Hepatocyte (in vitro differentiated cells): ENCODE results near the gene METTL6. TPM values are rescaled to one million over a fixed set of nuclear protein-coding genes. Genes with fewer than 3 reads are reported as not detected.

Experiments
- DNase-seq: peaks from one replicate; pipeline ENCODE4 v3.0.0-alpha.2; 2016; ENCODE audit warnings: low spot score
- H2AFZ ChIP-seq: fragments of 200-600 bp; sonication (generic); 2 replicates; pipeline ENCODE4 v1.6.0; 2016; ENCODE audit warnings: antibody characterized with exemption, mild to moderate bottlenecking
- H3K27ac ChIP-seq: fragments of 200-600 bp; sonication (generic); 2 replicates; pipeline ENCODE4 v1.5.1; 2016; ENCODE audit warnings: mild to moderate bottlenecking
- H3K27me3 ChIP-seq: fragments of 200-600 bp; sonication (generic); 2 replicates; pipeline ENCODE4 v1.6.1; 2016
- H3K36me3 ChIP-seq: fragments of 200-600 bp; sonication (generic); replicated peaks from 2 replicates; pipeline ENCODE4 v1.5.1; 2016; ENCODE audit warnings: low read depth; ENCODE audit not compliant: insufficient read depth
- H3K4me1 ChIP-seq: fragments of 200-600 bp; sonication (generic); 2 replicates; pipeline ENCODE4 v1.5.1; 2016; ENCODE audit warnings: mild to moderate bottlenecking, moderate library complexity; ENCODE audit not compliant: insufficient read depth
- H3K4me2 ChIP-seq: fragments of 200-600 bp; sonication (generic); 2 replicates; pipeline ENCODE4 v1.6.0; 2016
- H3K4me3 ChIP-seq: fragments of 200-600 bp; sonication (generic); 2 replicates; pipeline ENCODE4 v1.5.1; 2016; ENCODE audit warnings: mild to moderate bottlenecking
- H3K79me2 ChIP-seq: fragments of 200-600 bp; sonication (generic); 2 replicates; pipeline ENCODE4 v1.6.0; 2017; ENCODE audit warnings: mild to moderate bottlenecking
- H3K9me2 ChIP-seq: fragments of 200-600 bp; sonication (generic); replicated peaks from 2 replicates; pipeline ENCODE4 v1.6.0; 2017; ENCODE audit warnings: mild to moderate bottlenecking; ENCODE audit not compliant: insufficient read depth
- H3K9me3 ChIP-seq: fragments of 200-600 bp; sonication (generic); 2 replicates; pipeline ENCODE4 v1.5.1; 2016; ENCODE audit warnings: low read depth, mild to moderate bottlenecking
- H4K20me1 ChIP-seq: fragments of 200-600 bp; sonication (generic); 2 replicates; pipeline ENCODE4 v1.6.0; 2016; ENCODE audit warnings: mild to moderate bottlenecking; ENCODE audit not compliant: insufficient read depth, poor library complexity, severe bottlenecking
- EZH2 ChIP-seq: fragments of 200-600 bp; sonication (generic); IDR thresholded peaks from 2 replicates; pipeline ENCODE4 v1.6.1; 2016; ENCODE audit warnings: antibody characterized with exemption, mild to moderate bottlenecking, borderline replicate concordance
- EZH2phosphoT487 ChIP-seq: fragments of 200-600 bp; sonication (generic); IDR thresholded peaks from one replicate; pipeline ENCODE4 v1.6.1; 2018; ENCODE audit warnings: antibody characterized with exemption, mild to moderate bottlenecking, low read depth, moderate library complexity; ENCODE audit not compliant: unreplicated experiment, severe bottlenecking
- WGBS: methylation state at CpG from one replicate; pipeline ENCODE4 v1.1.6; 2016; ENCODE audit warnings: low lambda C conversion rate; ENCODE audit errors: missing lambda C conversion rate; 5-methylcytosine and 5-hydroxymethylcytosine counted together
- polyA plus RNA-seq: library from polyadenylated mRNA; unstranded; fragments of >200 nt; fragmentation: Nextera tagmentation; extraction: Ambion mirVana; gene quantifications from 2 replicates; pipeline ENCODE4 v1.2.1, GENCODE V29; 2016
- total RNA-seq: library from RNA; depleted of rRNA; stranded (reverse); fragments of >200 nt; gene quantifications from 2 replicates; pipeline ENCODE4 v1.2.3, GENCODE V29; 2014
- TF ChIP-seq, protein P1 (sequence below): fragments of 200-600 bp; sonication (generic); IDR thresholded peaks from 2 replicates; pipeline ENCODE4 v1.5.1; 2016; ENCODE audit warnings: antibody characterized with exemption, mild to moderate bottlenecking; ENCODE audit not compliant: poor library complexity

METTL6 gene, protein sequence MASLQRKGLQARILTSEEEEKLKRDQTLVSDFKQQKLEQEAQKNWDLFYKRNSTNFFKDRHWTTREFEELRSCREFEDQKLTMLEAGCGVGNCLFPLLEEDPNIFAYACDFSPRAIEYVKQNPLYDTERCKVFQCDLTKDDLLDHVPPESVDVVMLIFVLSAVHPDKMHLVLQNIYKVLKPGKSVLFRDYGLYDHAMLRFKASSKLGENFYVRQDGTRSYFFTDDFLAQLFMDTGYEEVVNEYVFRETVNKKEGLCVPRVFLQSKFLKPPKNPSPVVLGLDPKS
- total RNA-seq (21.4 and 21.5 TPM in 2 replicates), polyA plus RNA-seq (13.4 and 15.8 TPM in 2 replicates)

GRCh38 chr3:15427182-15427880 is at the start of gene METTL6, which contains the start of gene EAF1:
Gene METTL6 (minus strand): TSS chr3:15427544. CDS start chr3:15426511, 1,033 bp downstream.
Gene EAF1 (plus strand): TSS chr3:15427598. CDS start chr3:15427780, 182 bp downstream.
- Histone ChIP-seq H3K27me3 (no peaks in the 10 kb centered on the region), H4K20me1 (peaks cover 14% of the 10 kb centered on the region), H3K9me2 (no peaks in the 10 kb centered on the region), H2AFZ (peak within 1 kb of the TSS; percentile 97), H3K4me2 (peak within 1 kb of the TSS; percentile 95), H3K4me1 (peaks cover 28% of the 10 kb centered on the region), H3K79me2 (peaks cover 73% of the 10 kb centered on the region), H3K4me3 (peak within 1 kb of the TSS; percentile 90), H3K27ac (peak within 1 kb of the TSS; percentile 92), H3K9me3 (no peaks in the 10 kb centered on the region), H3K36me3 (no peaks in the 10 kb centered on the region)
- peak; percentile 90 for DNase-seq
- under 1% methylated on average over 52 of the region's 52 CpGs for WGBS
- TF ChIP-seq, protein P1, sequence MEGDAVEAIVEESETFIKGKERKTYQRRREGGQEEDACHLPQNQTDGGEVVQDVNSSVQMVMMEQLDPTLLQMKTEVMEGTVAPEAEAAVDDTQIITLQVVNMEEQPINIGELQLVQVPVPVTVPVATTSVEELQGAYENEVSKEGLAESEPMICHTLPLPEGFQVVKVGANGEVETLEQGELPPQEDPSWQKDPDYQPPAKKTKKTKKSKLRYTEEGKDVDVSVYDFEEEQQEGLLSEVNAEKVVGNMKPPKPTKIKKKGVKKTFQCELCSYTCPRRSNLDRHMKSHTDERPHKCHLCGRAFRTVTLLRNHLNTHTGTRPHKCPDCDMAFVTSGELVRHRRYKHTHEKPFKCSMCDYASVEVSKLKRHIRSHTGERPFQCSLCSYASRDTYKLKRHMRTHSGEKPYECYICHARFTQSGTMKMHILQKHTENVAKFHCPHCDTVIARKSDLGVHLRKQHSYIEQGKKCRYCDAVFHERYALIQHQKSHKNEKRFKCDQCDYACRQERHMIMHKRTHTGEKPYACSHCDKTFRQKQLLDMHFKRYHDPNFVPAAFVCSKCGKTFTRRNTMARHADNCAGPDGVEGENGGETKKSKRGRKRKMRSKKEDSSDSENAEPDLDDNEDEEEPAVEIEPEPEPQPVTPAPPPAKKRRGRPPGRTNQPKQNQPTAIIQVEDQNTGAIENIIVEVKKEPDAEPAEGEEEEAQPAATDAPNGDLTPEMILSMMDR: no peak
- TF ChIP-seq EZH2phosphoT487: no peak
- no peak for TF ChIP-seq EZH2

DNA sequence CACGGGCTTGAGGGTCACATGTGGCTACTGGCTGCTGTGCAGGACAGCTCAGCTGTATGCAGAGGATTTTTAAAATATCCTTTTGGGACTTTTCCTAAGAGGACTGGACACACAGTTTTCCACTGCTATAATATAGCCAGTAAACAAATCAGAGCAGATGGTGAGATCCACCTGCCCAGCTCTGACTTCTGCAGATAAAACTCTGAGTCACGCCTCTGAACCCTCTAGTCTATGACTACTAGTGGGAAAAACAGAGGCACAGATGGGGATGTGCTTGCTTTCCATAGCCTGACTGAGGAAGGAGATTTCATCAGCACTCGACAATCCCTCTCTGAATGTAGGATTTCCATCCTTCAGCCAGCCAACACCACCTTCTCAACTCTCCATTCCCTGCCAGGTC is 49.0 kb upstream of the METTL6 start:
- Histone ChIP-seq H4K20me1 (no peaks in the 10 kb centered on the region), H3K27me3 (no peaks in the 10 kb centered on the region), H3K4me2 (no peak overlapping the region), H3K9me3 (no peaks in the 10 kb centered on the region), H2AFZ (no peak overlapping the region), H3K36me3 (no peaks in the 10 kb centered on the region), H3K4me3 (no peak overlapping the region), H3K4me1 (no peaks in the 10 kb centered on the region), H3K27ac (no peak overlapping the region), H3K9me2 (no peaks in the 10 kb centered on the region), H3K79me2 (no peaks in the 10 kb centered on the region)
- WGBS: 79% methylated on average over 3 of the region's 3 CpGs
- TF ChIP-seq EZH2phosphoT487: no peak
- no peak for TF ChIP-seq EZH2
- DNase-seq: peak; percentile 21

DNA sequence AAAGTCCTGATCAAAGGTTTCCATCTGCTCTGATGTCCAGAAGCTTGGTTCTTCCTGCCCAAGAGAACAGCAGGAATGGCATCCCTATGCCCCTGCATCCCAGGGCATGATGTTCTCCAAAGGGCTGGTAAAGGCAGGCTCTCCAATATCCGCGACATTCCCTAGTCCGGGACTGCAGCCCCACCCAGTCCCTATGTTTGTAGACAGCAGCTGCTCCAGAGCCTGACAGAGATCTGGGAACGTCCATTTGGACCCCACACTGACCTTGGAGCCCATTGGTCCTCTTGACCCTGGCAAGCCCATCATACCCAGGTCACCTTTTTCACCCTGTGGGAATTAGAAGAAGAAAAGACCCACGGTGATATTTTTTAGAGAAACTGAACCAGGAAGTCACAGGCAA is 47.8 kb upstream of the METTL6 start:
- 50% methylated on average over 5 of the region's 5 CpGs for WGBS
- Histone ChIP-seq H3K36me3 (no peaks in the 10 kb centered on the region), H3K27me3 (no peaks in the 10 kb centered on the region), H2AFZ (no peak overlapping the region), H4K20me1 (no peaks in the 10 kb centered on the region), H3K9me2 (no peaks in the 10 kb centered on the region), H3K4me2 (no peak overlapping the region), H3K27ac (no peak overlapping the region), H3K4me1 (no peaks in the 10 kb centered on the region), H3K4me3 (no peak overlapping the region), H3K79me2 (no peaks in the 10 kb centered on the region), H3K9me3 (no peaks in the 10 kb centered on the region)
- TF ChIP-seq EZH2: no peak
- no peak for TF ChIP-seq EZH2phosphoT487
- TF ChIP-seq, protein P1: no peak
- DNase-seq: no peak

- Histone ChIP-seq H3K9me2 (no peaks in the 10 kb centered on the region), H3K36me3 (no peaks in the 10 kb centered on the region), H3K4me3 (no peak overlapping the region), H3K9me3 (no peaks in the 10 kb centered on the region), H3K4me2 (no peak overlapping the region), H3K27me3 (no peaks in the 10 kb centered on the region), H3K27ac (no peak overlapping the region), H2AFZ (no peak overlapping the region), H4K20me1 (no peaks in the 10 kb centered on the region), H3K4me1 (no peaks in the 10 kb centered on the region), H3K79me2 (no peaks in the 10 kb centered on the region)
- TF ChIP-seq EZH2 (no peak), EZH2phosphoT487 (no peak)
- TF ChIP-seq, protein P1: no peak
- WGBS: 88% methylated on average over 3 of the region's 3 CpGs
- DNase-seq: no peak
Measured at GRCh38 chr3:15471861-15472260, 44.5 kb upstream of the METTL6 start.
